Measurements from ENCODE around the gene DENND1C.
A peak's percentile ranks its signal among the peaks of the same experiment; 100 is the strongest.

DENND1C gene

DNA sequence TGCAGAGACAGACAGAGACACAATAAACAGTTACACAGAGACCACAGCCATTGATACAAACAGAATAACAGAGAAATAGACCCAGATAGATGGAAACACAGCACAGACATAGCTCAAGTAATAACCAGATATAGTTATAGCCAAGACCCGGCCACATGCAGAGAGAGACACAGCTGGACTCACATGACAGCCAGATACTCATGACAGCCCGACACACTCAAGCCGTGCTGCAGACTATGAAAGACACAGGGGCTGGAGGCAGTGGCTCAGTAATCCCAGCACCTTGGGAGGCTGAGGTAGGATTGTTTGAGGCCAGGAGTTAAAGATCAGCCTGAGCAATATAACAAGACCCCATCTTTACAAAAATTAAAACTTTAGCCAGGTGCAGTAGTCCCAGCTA, 1.6 kb upstream of the DENND1C start:
- TF ChIP-seq, protein P1, sequence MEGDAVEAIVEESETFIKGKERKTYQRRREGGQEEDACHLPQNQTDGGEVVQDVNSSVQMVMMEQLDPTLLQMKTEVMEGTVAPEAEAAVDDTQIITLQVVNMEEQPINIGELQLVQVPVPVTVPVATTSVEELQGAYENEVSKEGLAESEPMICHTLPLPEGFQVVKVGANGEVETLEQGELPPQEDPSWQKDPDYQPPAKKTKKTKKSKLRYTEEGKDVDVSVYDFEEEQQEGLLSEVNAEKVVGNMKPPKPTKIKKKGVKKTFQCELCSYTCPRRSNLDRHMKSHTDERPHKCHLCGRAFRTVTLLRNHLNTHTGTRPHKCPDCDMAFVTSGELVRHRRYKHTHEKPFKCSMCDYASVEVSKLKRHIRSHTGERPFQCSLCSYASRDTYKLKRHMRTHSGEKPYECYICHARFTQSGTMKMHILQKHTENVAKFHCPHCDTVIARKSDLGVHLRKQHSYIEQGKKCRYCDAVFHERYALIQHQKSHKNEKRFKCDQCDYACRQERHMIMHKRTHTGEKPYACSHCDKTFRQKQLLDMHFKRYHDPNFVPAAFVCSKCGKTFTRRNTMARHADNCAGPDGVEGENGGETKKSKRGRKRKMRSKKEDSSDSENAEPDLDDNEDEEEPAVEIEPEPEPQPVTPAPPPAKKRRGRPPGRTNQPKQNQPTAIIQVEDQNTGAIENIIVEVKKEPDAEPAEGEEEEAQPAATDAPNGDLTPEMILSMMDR (IDR thresholded peaks at IDR 0.05): no peak
- Mint-ChIP-seq H3K4me3 (no peak overlapping the region), H3K4me1 (peaks cover 14% of the 10 kb centered on the region), H3K27ac (no peak overlapping the region), H3K9me3 (no peaks in the 10 kb centered on the region), H3K27me3 (ENCODE audit: low read depth, poor library complexity) (peaks cover 48% of the 10 kb centered on the region), H3K36me3 (ENCODE audit: low read depth) (no peaks in the 10 kb centered on the region)
- DNase-seq: no peak

DNA sequence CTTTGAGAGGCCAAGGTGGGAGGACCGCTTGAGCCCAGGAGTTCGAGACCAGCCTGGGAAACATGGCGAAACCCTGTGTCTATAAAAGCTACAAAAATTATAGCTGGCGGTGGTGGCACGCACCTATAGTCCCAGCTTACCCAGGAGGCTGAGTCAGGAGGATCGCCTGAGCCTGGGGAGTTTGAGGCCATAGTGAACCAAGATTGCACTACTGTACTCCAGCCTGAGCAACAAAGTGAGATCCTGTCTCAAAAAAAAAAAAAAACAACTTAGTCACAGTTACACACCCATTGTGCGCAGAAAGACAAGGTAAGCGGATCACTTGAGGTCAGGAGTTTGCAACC, 728 bp upstream of the DENND1C start:
- no peak overlapping the region for H3K27ac Mint-ChIP-seq
- H3K4me3 Mint-ChIP-seq: no peak overlapping the region
- no peaks in the 10 kb centered on the region for H3K36me3 Mint-ChIP-seq (ENCODE audit: low read depth)
- peaks cover 14% of the 10 kb centered on the region for H3K4me1 Mint-ChIP-seq
- DNase-seq: no peak
- TF ChIP-seq, protein P1 (IDR thresholded peaks at IDR 0.05): no peak
- H3K9me3 Mint-ChIP-seq: no peaks in the 10 kb centered on the region
- H3K27me3 Mint-ChIP-seq (ENCODE audit: low read depth, poor library complexity): peaks cover 42% of the 10 kb centered on the region

DNA sequence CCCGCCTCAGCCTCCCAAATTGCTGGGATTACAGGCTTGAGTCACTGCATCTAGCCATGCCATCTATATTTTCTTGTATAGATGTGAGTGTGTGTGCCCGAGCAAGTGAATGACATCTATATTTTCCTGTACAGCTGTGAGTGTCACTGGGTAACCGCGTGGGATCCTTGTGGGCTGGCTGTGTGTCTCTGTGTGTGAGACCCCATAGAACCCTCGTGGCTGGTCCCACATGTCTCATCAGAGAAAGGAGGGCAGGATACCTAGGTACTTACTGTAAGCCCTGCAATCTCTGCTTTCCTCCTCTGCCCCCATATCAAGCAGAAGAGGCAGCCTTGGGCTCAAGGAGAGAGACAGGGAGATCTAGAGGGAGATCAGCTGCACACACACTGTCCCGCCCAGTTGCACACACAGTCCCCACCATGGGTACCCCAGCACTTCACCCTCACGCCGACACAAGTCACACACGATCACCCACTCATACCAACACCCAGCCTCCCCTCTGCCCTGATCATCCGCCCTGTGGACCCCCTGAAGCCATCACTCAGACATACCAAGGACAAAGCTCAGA, 655 bp downstream of the DENND1C start:
- H3K4me3 Mint-ChIP-seq: no peak overlapping the region
- peaks cover 14% of the 10 kb centered on the region for H3K4me1 Mint-ChIP-seq
- H3K36me3 Mint-ChIP-seq (ENCODE audit: low read depth): no peaks in the 10 kb centered on the region
- DNase-seq: no peak
- H3K27ac Mint-ChIP-seq: no peak overlapping the region
- H3K9me3 Mint-ChIP-seq: no peaks in the 10 kb centered on the region
- H3K27me3 Mint-ChIP-seq (ENCODE audit: low read depth, poor library complexity): peaks cover 48% of the 10 kb centered on the region
- TF ChIP-seq, protein P1 (IDR thresholded peaks at IDR 0.05): no peak

DNA sequence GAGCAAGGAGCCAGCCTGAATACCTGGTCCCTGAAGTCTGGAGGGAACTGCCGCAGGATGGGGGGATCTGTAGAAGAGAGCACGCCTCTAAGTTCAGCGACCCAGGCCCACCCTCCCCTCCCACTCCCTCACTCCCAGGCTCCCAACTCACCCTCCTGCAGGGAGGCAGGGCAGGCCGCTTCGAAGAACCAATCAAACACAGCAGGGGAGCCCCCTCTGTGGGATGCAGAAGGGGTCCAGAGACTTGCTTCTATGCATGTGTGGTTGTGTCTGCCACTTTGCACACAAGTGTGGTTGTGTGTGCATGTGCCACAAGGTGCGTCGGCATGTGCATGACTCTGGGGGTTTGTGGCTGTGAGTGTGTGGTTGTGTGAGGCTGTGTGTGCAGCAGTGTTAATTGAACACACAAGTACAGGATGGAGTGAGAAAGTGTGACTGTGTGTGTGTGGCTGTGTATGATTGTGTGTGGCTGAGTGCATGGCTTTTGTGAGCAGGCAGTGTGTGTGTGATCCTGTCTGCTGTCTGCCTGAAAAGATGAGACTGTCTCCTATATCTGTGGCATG, 1.7 kb downstream of the DENND1C start:
- Mint-ChIP-seq H3K27me3 (ENCODE audit: low read depth, poor library complexity) (peaks cover 58% of the 10 kb centered on the region), H3K9me3 (no peaks in the 10 kb centered on the region), H3K4me1 (peaks cover 14% of the 10 kb centered on the region), H3K27ac (no peak overlapping the region), H3K36me3 (ENCODE audit: low read depth) (no peaks in the 10 kb centered on the region), H3K4me3 (no peak overlapping the region)
- no peak for DNase-seq
- TF ChIP-seq, protein P1 (IDR thresholded peaks at IDR 0.05): no peak

DNA sequence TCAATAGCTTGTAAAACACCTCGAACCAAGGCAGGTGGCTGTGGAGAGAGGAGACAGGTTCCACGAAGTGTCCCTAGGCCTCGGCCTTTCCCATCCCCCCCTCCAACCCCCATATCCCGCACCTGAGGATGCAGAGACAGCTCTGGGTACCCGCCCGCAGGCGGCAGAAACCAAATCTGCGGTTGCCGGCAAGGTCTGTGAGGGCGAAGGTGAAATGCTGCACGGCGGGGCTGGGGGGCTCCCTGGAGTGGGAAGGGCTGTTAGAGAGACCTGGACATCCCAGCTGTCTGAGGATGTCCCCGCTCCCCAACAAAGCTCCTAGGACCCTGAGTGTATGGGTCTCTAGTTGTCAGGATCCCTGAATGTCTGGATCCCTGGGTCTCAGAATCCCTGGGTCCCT, 2.8 kb downstream of the DENND1C start:
- TF ChIP-seq, protein P1 (IDR thresholded peaks at IDR 0.05): no peak

DNA sequence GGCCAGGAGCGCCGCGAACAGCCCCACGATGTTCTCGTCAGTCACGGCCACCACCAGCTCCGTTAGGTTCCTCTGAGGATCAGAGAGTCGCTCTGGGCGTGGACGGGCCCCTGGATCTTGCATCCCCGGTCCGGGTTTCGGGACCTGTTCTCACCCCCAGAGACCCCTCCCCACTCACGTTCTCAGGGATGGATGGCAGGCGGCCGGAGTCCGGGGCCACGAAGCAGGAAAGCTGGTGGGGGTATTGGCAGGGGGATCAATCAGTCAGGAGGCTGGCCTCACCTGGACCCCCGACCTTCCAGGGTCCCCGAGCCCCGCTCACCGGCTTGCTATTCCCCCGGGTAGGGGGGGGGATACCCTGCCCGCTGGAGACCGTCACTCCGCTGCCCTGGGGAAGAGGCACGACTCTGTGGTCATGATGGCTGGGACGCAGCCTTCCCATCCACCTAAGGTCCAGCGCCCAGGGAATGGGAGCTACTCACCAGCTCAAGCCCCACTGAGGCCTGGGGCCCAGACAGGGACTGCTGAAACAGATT, 4.6 kb downstream of the DENND1C start:
- H3K27me3 Mint-ChIP-seq (ENCODE audit: low read depth, poor library complexity): peaks cover 65% of the 10 kb centered on the region
- no peaks in the 10 kb centered on the region for H3K9me3 Mint-ChIP-seq
- no peak overlapping the region for H3K27ac Mint-ChIP-seq
- TF ChIP-seq, protein P1 (IDR thresholded peaks at IDR 0.05): no peak
- peak overlapping the region; percentile 38 for H3K4me3 Mint-ChIP-seq
- DNase-seq: no peak
- no peaks in the 10 kb centered on the region for H3K36me3 Mint-ChIP-seq (ENCODE audit: low read depth)
- H3K4me1 Mint-ChIP-seq: peaks cover 11% of the 10 kb centered on the region

More for the DNA sequence above, 2.8 kb downstream of the DENND1C start:
- H3K4me1 Mint-ChIP-seq: peaks cover 14% of the 10 kb centered on the region
- H3K9me3 Mint-ChIP-seq: no peaks in the 10 kb centered on the region
- peaks cover 67% of the 10 kb centered on the region for H3K27me3 Mint-ChIP-seq (ENCODE audit: low read depth, poor library complexity)
- no peak overlapping the region for H3K4me3 Mint-ChIP-seq
- DNase-seq: no peak
- H3K36me3 Mint-ChIP-seq (ENCODE audit: low read depth): no peaks in the 10 kb centered on the region
- no peak overlapping the region for H3K27ac Mint-ChIP-seq
